HepG2 (cell line): Measurements from ENCODE around the gene USP7.

ENCODE experiments used
- CEBPZ ChIP-seq: IDR thresholded peaks from 2 replicates; pipeline ENCODE4 v1.6.1; 2012; ENCODE audit warnings: low read length, improper control_type of control experiment
- CTCF ChIP-seq: sonication (generic); formaldehyde crosslinking; IDR thresholded peaks from 2 replicates; pipeline ENCODE4 v1.5.0; 2020; ENCODE audit warnings: mild to moderate bottlenecking, missing genetic modification reagents, moderate library complexity
- EP300 ChIP-seq, 3 experiments: sonication (generic) in 1 of 3; formaldehyde crosslinking in 1 of 3; IDR thresholded peaks; 2 replicates each; pipeline versions ENCODE4 v1.5.1 to v1.6.1; 2011 to 2020; ENCODE audit warnings: low read depth in 2 of 3, low read length in 2 of 3, borderline replicate concordance in 1 of 3, improper control_type of control experiment in 1 of 3, mild to moderate bottlenecking in 1 of 3, missing genetic modification reagents in 1 of 3, moderate library complexity in 1 of 3
- IRX3 ChIP-seq: sonication (generic); formaldehyde crosslinking; IDR thresholded peaks from 2 replicates; pipeline ENCODE4 v1.8.1; 2023; ENCODE audit warnings: mild to moderate bottlenecking, low read depth, missing genetic modification reagents, borderline replicate concordance
- NCOR1 ChIP-seq: fragments of 200-600 bp; sonication (generic); IDR thresholded peaks from 2 replicates; pipeline ENCODE4 v1.7.0; 2017; ENCODE audit warnings: antibody characterized with exemption, low read length, borderline replicate concordance
- NFIC ChIP-seq: IDR thresholded peaks from 2 replicates; pipeline ENCODE4 v1.6.1; 2012; ENCODE audit warnings: mild to moderate bottlenecking, low read length, inconsistent platforms
- NR2F1 ChIP-seq, 2 experiments: fragments of 450-650 bp in 1 of 2; formaldehyde crosslinking in 1 of 2; IDR thresholded peaks; 2 replicates each; pipeline versions ENCODE4 v1.5.0 to v1.6.1; 2016 to 2020; ENCODE audit warnings: mild to moderate bottlenecking in 1 of 2, missing compliant biosample characterization in 1 of 2, missing genetic modification reagents in 1 of 2, moderate library complexity in 1 of 2
- POLR2AphosphoS2 ChIP-seq: IDR thresholded peaks from 2 replicates; pipeline ENCODE4 v1.6.1; 2011; ENCODE audit warnings: low read depth, low read length, improper control_type of control experiment
- SRF ChIP-seq: IDR thresholded peaks from 2 replicates; pipeline ENCODE4 v1.6.1; 2011; ENCODE audit warnings: mild to moderate bottlenecking, low read depth, low read length, moderate library complexity
- ZFP1 ChIP-seq: IDR thresholded peaks from 2 replicates; pipeline ENCODE4 v1.6.1; 2016
- ZNF780A ChIP-seq: sonication (generic); formaldehyde crosslinking; IDR thresholded peaks from 2 replicates; pipeline ENCODE4 v1.8.0; 2022; ENCODE audit warnings: mild to moderate bottlenecking, missing genetic modification reagents, moderate library complexity
- TF ChIP-seq, protein P1 (sequence below): IDR thresholded peaks from 2 replicates; pipeline ENCODE4 v1.6.1; 2012; ENCODE audit warnings: inconsistent platforms
- TF ChIP-seq, protein P2 (sequence below): sonication (generic); formaldehyde crosslinking; IDR thresholded peaks from 2 replicates; pipeline ENCODE4 v1.4.0; 2020; ENCODE audit warnings: mild to moderate bottlenecking, missing genetic modification reagents
- TF ChIP-seq, protein P3 (sequence below): sonication (generic); formaldehyde crosslinking; IDR thresholded peaks from 2 replicates; pipeline ENCODE4 v1.8.1; 2023; ENCODE audit warnings: missing genetic modification reagents, inconsistent platforms, borderline replicate concordance

DNA sequence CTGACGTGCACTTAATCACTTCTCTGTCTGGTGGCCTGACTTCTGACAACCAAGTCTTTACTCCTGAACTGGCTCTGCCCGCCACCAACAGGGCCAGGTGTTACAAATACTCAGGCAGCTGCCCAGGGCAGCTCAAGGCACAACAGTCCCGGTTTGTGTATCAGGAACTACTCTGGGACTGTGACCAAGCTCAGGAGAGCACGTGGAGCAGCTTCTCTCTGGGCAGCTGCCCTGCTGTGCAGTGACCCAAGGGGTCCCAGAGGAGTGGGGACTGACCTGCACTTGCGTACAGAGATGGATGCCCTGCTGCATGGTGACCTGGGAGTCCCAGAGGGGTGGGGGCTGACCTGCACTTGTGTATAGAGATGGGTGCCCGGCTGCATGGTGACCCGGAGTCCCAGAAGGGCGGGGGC is 59.7 kb downstream of the USP7 start:
- no peak for TF ChIP-seq CEBPZ
- no peak for TF ChIP-seq ZNF780A (CRISPR knock-in tag)
- TF ChIP-seq, protein P1, sequence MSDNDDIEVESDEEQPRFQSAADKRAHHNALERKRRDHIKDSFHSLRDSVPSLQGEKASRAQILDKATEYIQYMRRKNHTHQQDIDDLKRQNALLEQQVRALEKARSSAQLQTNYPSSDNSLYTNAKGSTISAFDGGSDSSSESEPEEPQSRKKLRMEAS: no peak
- no peak for TF ChIP-seq CTCF (CRISPR knock-in tag)
- TF ChIP-seq SRF: no peak
- TF ChIP-seq, protein P2, sequence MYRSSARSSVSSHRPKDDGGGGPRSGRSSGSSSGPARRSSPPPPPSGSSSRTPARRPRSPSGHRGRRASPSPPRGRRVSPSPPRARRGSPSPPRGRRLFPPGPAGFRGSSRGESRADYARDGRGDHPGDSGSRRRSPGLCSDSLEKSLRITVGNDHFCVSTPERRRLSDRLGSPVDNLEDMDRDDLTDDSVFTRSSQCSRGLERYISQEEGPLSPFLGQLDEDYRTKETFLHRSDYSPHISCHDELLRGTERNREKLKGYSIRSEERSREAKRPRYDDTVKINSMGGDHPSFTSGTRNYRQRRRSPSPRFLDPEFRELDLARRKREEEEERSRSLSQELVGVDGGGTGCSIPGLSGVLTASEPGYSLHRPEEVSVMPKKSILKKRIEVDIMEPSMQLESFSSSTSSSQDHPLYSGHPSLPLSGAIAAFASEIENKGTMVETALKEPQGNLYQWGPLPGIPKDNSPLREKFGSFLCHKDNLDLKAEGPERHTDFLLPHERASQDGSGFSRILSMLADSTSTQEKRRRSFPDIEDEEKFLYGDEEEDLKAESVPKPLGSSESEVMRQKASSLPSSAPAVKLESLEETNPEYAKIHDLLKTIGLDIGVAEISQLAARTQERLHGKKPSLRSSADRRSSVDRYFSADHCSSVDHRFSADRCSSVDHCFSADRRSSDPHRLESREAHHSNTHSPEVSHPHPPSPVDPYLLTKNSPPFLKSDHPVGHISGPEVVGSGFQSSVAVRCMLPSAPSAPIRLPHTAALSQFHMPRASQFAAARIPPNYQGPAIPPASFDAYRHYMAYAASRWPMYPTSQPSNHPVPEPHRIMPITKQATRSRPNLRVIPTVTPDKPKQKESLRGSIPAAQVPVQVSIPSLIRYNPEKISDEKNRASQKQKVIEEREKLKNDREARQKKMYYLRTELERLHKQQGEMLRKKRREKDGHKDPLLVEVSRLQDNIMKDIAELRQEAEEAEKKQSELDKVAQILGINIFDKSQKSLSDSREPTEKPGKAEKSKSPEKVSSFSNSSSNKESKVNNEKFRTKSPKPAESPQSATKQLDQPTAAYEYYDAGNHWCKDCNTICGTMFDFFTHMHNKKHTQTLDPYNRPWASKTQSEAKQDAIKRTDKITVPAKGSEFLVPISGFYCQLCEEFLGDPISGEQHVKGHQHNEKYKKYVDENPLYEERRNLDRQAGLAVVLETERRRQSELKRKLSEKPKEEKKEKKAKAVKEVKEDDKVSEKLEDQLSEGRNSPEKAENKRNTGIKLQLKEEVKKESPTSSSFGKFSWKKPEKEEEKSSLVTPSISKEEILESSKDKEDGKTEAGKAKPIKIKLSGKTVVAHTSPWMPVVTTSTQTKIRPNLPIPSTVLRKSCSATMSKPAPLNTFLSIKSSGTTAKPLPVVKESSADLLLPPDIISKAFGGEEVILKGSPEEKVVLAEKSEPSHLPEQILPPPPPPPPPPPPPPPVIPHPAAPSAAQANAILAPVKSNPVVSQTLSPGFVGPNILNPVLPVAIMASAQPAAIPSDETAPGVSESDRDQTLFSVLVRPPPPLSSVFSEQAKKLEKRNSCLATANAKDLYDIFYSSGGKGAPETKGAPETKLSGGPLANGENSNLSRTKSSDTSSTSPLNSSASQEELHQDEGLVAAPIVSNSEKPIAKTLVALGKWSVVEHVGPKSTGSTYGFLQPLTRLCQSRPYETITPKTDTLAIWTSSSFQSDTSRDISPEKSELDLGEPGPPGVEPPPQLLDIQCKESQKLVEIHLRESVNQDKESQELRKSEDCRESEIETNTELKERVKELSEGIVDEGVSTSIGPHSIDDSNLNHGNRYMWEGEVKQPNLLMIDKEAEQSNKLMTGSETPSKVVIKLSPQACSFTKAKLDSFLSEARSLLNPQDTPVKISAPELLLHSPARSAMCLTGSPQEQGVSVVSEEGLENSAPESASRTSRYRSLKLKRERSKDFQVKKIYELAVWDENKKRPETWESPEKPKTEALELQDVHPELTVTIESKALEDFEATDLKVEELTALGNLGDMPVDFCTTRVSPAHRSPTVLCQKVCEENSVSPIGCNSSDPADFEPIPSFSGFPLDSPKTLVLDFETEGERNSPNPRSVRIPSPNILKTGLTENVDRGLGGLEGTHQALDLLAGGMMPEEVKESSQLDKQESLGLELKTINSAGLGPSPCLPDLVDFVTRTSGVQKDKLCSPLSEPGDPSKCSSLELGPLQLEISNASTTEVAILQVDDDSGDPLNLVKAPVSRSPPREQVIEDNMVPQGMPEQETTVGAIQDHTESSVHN (CRISPR knock-in tag): no peak
- no peak for TF ChIP-seq EP300 (IDR thresholded peaks at IDR 0.05; ENCODE audit: low read depth in 2 of 2, low read length in 2 of 2)
- TF ChIP-seq EP300 (CRISPR knock-in tag; IDR thresholded peaks at IDR 0.05; ENCODE audit: borderline replicate concordance): no peak
- no peak for TF ChIP-seq NCOR1
- TF ChIP-seq POLR2AphosphoS2: no peak
- TF ChIP-seq NFIC: no peak
- TF ChIP-seq NR2F1 (CRISPR knock-in tag; IDR thresholded peaks at IDR 0.05): no peak
- no peak for TF ChIP-seq IRX3 (CRISPR knock-in tag)
- no peak for TF ChIP-seq ZFP1 (CRISPR knock-in tag)
- TF ChIP-seq, protein P3, sequence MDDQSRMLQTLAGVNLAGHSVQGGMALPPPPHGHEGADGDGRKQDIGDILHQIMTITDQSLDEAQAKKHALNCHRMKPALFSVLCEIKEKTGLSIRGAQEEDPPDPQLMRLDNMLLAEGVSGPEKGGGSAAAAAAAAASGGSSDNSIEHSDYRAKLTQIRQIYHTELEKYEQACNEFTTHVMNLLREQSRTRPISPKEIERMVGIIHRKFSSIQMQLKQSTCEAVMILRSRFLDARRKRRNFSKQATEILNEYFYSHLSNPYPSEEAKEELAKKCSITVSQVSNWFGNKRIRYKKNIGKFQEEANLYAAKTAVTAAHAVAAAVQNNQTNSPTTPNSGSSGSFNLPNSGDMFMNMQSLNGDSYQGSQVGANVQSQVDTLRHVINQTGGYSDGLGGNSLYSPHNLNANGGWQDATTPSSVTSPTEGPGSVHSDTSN: no peak
